NCI-H226 (cell line): ENCODE measurements around the gene TESK2.

Source experiments
- DNase-seq: peaks from one replicate; pipeline ENCODE4 v3.0.0-alpha.2; 2015

Gene TESK2

GRCh38 chr1:45299296-45299695, 191.7 kb downstream of the TESK2 start:
- no peak for DNase-seq

DNA sequence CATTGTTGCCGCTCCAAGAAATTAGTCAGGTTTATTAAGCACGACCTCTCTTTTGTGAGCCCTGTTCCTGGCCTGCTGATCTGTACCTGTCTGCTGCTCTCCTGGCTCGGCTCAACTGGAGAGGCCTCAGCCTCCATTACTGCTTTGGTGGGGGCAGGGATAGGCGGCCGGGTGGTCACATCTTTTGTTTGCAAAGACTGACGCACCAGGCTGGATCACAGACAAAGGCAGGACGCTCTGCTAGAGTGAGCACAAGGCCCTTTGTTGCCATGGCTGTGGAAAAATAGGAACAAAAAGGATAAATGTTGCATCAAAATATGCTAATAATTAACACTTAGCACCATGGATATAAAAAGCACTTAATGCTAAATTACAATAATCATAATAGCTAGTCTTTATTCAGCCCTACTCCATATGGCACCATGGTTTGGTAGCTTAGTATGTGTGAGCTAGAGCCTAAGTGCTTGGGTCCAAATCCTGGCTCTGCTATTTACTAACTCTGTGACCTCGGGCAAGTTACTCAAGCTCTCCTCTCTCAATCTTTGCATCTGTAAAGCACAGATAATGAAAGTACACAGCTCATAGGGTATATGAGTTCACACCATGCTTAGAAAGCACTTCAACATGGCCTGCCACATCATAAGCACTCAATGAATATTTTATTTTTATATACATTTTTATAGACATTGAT, 193.2 kb downstream of the TESK2 start:
- DNase-seq: no peak
